GM12892 (cell line): ENCODE measurements around the gene PMM2.

Source experiments
- POLR2A ChIP-seq: IDR thresholded peaks from 2 replicates; pipeline ENCODE4 v1.6.1; 2011; ENCODE audit warnings: low read depth, low read length, control low read depth
- POLR2AphosphoS5 ChIP-seq: IDR thresholded peaks from 2 replicates; pipeline ENCODE4 v1.6.1; 2011; ENCODE audit warnings: low read depth, low read length, control low read depth
- TAF1 ChIP-seq: IDR thresholded peaks from 2 replicates; pipeline ENCODE4 v1.6.1; 2011; ENCODE audit warnings: low read depth, mild to moderate bottlenecking, control low read depth, low read length, borderline replicate concordance

DNA sequence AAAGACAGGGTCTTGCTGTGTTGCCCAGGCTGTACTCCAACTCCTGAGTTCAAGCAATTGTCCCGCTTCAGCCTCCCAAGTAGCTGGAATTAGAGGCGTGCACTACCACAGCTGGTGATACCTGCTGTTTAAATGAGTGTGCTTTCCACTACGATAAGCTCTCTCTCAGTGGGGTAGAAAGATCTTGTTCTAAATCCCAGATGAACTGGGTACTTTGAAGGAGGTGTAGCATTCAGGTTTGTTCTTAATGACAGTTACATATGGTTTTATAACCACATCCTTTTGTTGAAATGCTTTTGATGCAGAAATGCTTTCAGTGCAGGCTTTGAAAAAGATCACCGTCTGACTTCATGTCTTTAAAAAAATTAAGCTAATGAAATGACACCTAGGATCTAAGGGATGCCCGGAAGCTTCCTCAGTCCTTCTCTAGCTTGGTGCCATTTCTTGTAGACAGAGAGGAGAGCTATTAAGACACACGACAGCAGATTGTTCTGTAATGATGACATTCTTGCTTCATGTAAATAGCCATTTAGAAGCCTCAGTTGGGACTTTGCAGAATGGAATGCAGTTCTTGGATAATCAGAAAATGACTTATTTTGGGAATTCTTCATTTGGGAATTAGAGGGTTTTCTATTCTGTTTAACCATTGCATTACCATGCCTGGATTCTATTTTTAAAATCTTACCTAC lies 19.5 kb downstream of the PMM2 start:
- TF ChIP-seq POLR2AphosphoS5 (no peak), POLR2A (no peak), TAF1 (no peak)
